ENCODE results near the gene EML4.
"Not testable (repeated sequence)": the region's sequence is repeated elsewhere in the genome, so short reads cannot be mapped to it uniquely, and the experiment has no call there.

The EML4 gene

DNA sequence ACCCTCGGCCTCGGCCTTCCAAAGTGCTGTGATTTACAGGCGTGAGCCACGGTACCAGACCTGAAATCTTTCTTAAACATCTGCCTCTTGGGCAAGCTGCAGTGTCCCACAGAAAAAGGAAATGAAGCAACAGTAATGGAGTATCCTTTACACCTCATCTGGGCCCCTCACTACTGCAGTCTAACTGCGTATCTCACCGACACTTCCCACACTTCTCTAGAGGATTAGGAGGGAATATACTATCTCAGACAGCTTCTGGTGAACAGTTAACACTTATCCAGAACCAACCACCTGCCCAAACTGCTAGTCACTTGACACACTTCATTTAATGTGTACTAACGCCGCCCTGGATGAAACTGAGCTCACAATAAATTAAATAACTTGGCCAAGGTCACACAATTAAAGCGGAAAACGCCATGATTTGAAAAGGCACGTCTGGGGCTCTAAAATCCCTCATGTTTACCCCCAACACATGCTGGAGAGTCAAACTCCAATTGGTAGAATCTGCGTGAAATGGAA is 190.9 kb downstream of the EML4 start:
- H3K4me3 ChIP-seq (ENCODE audit: low read depth, low read length): peak overlapping the region; percentile 99
- peak; percentile 59 for DNase-seq (ENCODE audit: low read depth)

DNA sequence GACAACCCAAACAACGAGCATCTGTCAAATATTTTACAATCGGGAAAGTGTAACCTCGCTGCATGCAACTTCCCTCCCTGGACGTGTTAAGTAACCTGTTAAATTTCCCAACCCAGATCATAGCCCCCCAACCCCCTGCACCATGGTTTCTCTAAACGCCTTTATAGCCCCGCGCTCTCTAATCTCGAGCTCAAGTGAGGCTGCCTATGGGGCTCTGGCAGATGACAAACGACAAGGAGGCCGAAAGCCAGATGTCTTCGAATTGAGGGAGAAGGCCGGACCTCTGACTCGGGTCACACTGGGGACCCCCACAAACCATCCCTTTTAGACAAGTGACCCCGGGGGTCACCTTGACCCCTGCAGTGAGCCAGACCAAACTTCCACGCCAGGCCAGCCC is 191.3 kb downstream of the EML4 start:
- H3K4me3 ChIP-seq (ENCODE audit: low read depth, low read length): peak overlapping the region; percentile 99
- no peak for DNase-seq (ENCODE audit: low read depth)

DNA sequence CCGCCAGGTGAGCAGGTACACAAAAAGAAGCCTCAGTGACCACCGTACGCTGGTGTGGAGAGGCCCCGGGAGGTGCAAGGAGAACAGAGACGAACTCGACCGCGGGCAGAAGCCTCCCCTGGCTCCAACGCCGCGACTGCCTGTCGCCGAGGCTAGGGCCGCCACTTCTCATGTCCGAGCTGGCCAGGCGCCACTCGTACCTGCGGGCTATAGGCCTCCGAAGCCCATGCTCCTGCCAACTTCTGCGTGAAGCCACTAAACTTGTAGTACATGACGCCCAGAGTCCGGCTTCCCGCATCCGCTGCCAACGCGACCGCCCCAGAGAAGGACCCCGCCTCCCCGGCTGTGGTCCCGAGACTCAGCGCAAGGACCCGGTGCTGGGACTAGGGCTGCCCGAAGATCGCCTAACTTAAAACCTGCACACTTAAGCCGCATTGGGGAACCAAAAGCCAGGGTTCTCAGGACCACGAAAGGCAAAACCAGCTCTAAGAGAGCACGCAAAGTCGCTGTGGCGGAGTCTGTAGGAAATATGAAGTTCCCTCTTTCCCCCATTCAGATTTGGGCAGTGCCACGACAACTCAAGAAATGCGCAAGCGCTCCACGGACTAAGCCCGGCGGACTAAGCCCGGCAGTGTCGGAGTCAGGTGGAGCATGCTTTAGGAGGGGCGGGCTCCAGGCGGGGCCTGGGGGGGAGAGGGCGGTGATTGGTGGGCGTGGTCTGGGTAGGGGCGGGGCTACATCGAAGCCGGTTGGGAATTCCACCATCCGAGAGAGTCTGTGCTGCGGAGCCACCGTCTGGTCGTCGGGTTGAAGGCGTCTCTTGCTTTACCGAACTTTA is 192.0 kb downstream of the EML4 start, which contains the start of gene COX7A2L:
TSS of gene COX7A2L (minus strand) at position 328 of the 838 bp plus-strand sequence. CDS start at position 272, 56 bp downstream.
- peak within 1 kb of the TSS; percentile 99 for H3K4me3 ChIP-seq (ENCODE audit: low read depth, low read length)
- DNase-seq (ENCODE audit: low read depth): peak; percentile 93

DNA sequence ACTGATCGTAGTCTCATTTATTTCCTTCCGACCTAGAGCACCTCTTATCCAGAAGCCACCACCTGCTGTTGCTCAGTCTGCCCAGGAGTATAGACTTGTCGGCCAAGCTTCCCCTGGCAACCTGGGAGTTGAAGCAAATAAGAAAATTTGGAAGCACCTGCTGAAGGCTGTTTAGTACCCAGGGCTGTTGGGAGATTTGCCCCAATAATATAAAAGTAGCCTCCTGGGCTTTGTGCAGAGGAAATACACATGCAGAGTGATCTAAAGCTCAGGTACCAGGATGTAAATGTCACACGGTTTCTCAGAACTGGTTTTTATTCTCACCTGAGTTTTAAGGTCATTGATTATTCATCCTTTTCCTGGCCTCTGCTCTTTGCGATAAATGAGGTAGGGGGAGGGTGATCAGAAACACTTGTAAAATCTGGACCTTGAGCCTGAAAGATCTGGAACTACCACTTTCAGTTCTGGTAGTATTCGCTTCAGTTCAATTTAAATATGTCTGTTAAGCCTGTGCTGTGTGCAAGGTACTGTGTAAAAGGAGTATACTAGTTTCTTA is 192.7 kb downstream of the EML4 start:
- no peak for DNase-seq (ENCODE audit: low read depth)
- H3K4me3 ChIP-seq (ENCODE audit: low read depth, low read length): peak overlapping the region; percentile 25

DNA sequence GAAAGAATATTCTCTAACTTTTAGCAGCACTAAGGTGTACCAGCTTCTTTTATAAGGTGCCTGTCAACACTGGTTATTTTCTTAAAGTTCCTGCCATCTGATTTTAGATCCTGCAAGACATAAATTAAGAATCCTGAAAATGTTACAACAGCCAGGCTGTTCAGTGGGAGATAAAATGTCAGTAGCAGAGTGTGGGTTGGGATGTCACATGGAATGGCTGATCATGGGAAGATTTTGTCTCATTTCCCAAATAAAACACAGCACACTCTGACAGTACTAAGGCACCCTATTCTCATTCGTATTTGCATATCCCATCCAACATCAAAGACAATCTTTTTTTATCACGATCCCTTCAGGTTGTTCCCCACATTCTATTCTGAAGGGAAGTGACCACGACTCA is 194.3 kb downstream of the EML4 start:
- H3K4me3 ChIP-seq (ENCODE audit: low read depth, low read length): no peak overlapping the region
- DNase-seq (ENCODE audit: low read depth): no peak

DNA sequence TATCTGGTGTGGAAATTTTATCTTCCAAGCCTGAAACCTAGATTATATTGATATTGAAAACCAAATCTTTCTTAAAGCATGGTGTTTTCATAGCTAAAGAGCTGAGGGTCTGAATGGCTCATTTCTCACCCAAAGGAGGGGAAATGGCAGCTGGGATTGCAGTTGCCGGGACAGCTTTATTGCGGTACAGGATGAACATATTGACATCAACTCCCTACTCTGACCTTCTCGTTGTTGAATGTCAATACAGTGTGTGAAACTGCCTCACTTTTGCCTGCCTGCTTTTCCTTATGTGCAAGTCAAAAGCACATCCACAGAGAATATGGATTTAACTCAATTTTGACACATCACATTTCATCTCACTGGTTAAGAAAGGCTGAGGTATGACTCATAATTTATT is 195.5 kb downstream of the EML4 start:
- no peak overlapping the region for H3K4me3 ChIP-seq (ENCODE audit: low read depth, low read length)
- DNase-seq (ENCODE audit: low read depth): no peak

DNA sequence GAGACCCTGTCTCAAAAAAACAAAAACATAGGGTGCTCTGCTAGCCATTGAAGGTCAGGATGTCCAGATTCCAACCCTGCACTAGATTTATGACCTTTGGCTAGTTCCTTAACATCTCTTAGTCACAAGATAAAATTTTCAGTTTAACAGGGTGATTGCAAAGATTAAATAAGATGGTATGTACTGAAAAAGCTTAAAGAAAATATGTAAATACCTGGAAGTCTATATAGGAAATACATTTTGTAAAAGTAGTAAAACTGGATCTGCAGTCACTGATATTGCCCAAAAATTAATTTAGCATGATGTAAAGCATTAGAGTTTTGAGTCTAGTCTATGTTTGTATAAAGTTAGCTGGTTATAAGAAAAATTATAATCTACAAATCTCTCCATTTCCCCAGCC is 197.3 kb downstream of the EML4 start:
- no peak for DNase-seq (ENCODE audit: low read depth)
- H3K4me3 ChIP-seq (ENCODE audit: low read depth, low read length): no peak overlapping the region

DNA sequence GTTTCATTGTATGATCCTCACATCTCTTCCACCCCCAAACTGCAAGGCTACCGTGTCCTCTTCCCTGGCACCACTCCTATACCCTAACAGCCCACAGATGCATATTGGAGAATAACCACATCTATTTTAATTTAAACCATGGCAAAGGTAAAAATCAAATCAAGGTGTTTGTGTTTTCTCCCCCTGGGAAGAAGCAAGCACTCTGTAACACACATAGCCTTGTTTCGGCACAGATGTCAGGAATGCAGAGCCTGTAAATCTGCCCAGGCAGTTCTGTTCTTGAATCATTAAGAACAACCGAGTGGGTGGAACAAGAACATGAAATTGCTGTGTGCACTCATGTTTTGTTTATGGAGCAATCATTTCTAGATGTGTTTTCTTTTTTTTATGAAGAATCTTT is 198.7 kb downstream of the EML4 start:
- peak; percentile 43 for DNase-seq (ENCODE audit: low read depth)
- H3K4me3 ChIP-seq (ENCODE audit: low read depth, low read length): no peak overlapping the region

DNA sequence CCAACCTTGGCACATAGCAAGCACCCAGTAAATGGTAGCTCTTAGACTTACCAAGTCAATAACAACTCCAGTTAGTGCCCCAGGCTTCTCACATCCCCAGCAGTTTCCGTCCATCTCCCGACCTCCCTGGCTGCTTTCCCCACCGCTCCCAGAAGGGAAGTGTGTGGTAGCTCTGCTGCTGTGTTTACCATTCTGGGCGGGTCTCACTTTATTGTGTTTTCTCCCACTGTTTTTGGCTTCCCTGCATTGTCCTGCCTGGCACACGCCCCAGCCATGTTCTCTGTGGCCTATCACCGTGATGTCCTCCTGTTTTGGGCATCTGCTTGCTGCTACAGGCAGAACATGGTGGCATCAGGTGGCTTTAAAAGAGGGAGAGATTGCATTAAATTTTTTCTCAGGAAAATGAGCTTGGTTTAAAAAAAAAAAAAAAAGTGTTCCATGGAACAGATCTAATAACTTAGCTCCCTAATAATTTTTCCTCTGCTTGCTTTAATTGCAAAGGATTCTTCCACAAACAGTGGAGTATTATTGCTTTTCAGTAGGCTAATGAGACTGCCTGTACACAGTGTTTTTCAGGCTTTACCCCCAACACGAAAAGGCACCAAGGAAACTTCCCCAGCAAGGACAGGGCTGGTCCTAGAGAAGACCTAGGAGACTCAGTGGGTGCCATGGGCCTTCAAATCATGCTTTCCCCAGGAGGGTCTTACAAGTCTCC is 199.8 kb downstream of the EML4 start:
- DNase-seq (ENCODE audit: low read depth): no peak
- no peak overlapping the region for H3K4me3 ChIP-seq (ENCODE audit: low read depth, low read length)

DNA sequence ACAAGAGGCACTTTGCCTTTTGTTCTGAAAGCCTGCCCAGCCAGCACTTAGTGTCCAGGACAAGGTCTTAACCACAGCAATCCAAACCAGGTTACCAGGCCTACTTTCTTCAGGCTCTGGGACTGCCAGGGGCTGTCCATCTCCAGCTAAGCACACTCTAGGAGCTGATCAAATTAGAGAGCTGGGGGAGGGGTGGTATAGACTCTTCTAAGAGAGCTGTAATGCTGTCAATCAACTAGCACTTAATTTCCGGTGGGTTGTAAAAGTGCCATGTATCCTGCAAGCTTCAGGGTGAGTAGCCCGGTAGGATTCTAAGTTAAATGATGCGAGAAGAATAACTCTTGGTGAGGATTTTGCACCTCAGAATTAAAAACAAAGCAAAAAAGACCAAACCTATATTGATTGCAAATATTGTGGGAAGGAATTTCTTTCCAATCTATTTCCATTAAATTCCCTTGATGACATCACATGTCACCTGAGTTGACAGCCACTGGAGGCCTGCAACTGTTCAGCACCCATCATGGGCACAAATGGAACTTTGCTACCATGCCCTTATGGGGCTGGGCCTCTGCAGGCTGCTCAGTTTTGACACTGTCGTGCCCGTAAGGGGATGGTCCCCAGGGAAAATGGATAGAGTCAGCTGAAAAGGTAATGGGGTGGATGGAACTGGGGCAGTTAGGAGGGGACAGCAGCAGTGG is 200.5 kb downstream of the EML4 start:
- H3K4me3 ChIP-seq (ENCODE audit: low read depth, low read length): no peak overlapping the region
- no peak for DNase-seq (ENCODE audit: low read depth)

DNA sequence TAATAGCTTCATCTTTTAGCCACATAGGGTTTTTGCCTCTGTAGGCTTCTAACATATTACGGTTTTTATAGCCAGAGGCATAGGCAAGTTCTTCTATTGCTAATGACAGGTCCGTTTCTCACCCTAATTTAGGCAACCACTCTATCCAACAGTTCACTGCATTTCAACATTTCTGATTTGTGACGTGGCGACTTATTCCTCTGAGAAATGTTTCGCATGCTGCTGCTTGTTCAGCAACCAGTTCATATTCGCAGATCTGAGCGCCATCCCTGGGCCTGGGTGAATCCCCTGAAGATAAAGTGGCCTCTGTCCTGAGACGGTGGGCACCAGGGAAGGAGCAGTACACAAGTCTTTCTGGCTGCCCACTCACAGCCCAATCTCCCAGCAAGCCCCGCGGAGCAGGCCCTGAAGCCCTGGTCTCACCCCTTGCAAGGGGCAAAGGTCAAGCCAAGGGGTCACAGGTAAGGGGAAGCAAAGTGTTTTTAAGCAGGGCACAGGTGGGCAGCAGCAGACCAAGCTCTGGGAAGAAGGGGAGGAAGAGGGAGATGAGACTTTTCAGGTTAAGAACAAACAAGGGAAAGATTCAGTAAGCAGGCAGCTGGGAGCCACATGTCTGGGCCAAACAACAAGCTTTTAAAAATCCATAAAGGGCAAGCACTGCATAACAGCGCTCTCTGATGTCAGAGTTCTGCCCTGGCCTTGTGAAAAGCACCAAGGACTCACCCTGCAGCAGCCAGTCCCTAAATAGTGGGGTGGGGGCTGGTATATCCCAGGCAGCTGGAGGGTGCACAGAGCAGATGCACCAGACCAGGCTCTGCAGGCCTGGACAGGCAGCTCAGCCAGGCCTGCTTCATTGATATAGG is 202.7 kb downstream of the EML4 start:
- DNase-seq (ENCODE audit: low read depth): no peak
- H3K4me3 ChIP-seq (ENCODE audit: low read depth, low read length): no peak overlapping the region

DNA sequence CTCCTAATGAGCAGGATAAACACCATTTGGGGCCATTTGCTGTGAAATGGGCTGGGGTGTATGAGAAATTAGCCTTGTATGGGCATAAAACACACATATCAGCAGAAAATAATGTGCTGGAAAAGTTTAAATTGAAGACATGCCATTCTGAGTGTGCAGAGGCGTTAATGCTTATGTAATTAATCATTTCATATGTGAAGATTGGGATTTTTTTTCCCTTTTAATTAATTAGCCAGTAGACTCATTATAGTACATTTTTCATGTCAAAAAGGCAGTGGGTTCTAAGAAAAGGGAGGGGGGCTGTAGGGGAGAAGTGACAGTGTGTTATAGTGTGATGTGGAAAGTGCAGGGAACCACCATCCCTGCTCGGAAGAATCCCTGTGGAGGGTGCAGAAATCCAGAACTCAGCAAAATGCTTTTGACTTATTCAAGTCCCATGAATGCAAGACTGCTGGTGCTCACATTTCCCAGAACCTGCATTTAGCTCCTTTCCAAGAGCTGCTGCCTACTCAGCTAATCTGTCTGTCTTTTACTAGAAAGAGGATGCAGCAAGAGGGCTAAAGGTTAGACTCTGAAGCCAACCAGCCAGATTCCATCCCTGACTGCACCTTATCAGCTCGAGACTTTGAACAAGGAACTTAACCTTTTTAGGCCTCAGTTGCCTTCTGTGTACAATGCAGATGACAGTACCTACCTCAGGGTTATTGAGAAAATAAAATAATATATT is 203.5 kb downstream of the EML4 start:
- no peak overlapping the region for H3K4me3 ChIP-seq (ENCODE audit: low read depth, low read length)
- DNase-seq (ENCODE audit: low read depth): no peak

DNA sequence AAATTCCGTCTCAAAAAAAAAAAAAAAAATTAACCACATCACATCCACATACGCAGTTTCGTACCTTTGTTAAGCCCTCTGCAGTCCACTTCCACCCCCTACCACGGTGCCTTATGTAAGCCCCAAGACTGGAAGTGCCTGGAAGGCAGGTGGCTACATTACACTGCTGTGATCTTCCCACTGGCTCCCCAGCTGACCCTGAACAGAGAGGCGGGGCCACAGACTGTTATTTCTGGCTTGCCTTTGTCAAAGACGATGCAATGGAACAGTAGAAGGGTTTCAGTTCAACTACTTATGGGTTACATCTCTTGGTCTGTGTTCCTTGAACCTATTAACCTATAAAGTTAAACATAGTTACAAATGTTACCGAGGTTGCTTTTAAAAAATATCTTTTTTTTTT is 207.6 kb downstream of the EML4 start:
- no peak for DNase-seq (ENCODE audit: low read depth)
- H3K4me3 ChIP-seq (ENCODE audit: low read depth, low read length): no peak overlapping the region

DNA sequence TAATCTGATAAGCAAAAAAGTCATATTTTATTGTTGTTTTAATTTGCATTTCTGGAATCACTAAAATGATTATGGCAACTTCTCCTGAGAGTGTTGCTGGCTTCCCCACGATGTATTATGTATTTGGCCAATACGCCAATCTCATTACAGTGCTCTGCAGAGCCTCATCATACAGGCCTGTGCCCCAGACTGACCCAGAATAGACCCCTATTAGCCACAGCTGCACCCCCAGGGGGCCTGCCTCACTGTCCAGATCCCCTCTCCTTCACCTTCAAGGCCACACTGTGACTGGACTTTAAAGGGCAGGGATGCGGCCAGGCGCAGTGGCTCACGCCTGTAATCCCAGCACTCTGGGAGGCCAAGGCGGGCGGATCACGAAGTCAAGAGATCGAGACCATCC is 209.3 kb downstream of the EML4 start:
- no peak overlapping the region for H3K4me3 ChIP-seq (ENCODE audit: low read depth, low read length)
- no peak for DNase-seq (ENCODE audit: low read depth)

DNA sequence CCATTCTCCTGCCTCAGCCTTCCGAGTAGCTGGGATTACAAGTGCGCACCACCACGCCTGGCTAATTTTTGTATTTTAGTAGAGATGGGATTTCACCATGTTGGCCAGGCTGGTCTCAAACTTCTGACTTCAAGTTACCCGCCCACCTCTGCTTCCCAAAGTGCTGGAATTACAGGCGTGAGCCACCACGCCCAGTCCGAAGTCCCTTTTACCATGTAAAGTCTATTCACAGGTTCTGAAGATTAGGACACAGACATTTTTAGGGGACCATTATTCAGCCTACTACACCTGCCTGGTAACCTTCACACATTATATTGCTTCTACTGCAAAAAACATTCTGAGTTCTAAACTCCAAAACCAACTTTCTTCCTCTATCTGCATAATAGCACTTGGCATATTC is 210.9 kb downstream of the EML4 start:
- not testable (repeated sequence) for DNase-seq (ENCODE audit: low read depth); H3K4me3 ChIP-seq (ENCODE audit: low read depth, low read length)

DNA sequence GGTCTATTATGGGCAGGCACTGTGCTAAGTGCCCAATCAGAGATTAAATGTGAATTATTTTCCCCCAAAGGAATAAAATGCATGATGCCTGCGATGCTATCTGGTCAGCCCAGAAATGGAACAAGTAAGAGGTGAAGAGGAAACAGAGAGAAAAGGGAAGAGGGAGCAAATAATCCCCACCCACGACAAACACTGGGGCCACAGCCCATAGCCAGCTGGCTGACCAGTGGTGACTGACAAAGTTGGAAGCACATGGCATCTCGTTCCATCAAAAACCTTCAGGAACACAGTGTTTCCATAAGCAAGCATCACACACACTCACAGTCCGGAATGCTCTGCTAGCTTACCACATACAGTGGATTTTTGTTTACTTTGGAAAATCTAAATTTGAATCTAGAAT is 213.0 kb downstream of the EML4 start:
- H3K4me3 ChIP-seq (ENCODE audit: low read depth, low read length): no peak overlapping the region
- DNase-seq (ENCODE audit: low read depth): no peak

Measured in skeletal muscle cell (primary cell).